ENCODE data around the gene PROSER2.

DNA sequence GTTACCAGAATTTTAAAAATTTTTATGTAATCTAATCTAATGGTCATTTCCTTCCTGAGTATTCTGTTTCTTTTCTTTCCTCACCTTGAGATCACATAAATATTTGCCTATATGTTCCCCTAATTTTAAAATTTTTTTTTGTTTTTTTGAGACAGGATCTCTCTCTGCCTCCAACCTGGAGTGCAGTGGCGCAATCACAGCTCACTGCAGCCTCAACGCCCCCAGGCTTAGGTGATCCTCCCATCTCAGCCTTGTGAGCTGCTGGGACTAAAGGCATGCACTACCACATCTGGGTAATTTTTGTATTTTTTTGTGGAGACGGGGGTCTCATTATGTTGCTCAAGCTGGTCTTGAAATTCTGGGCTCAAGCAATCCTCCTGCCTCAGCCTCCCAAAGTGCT lies 4.1 kb upstream of the PROSER2 start:
- TF ChIP-seq ZNF274 (IDR thresholded peaks at IDR 0.05; ENCODE audit: low read depth, low read length) (no peak), SUZ12 (IDR thresholded peaks at IDR 0.05; ENCODE audit: extremely low read depth, insufficient read depth, insufficient read length) (no peak), YY1 (IDR thresholded peaks at IDR 0.05; ENCODE audit: insufficient read depth, insufficient read length) (no peak)
